Epithelial cell of esophagus (primary cell): ENCODE measurements around the gene MAGT1.

ENCODE experiments used
- DNase-seq: peaks from one replicate; pipeline ENCODE4 v3.0.0; 2010; ENCODE audit warnings: low read depth
- H3K4me3 ChIP-seq: 2 replicates; pipeline ENCODE4 v1.5.1; 2011; ENCODE audit warnings: mild to moderate bottlenecking, low read length, control low read depth
- CTCF ChIP-seq: IDR thresholded peaks from 2 replicates; pipeline ENCODE4 v1.5.1; 2011; ENCODE audit warnings: low read depth, mild to moderate bottlenecking, low read length, control low read depth, inconsistent platforms; ENCODE audit not compliant: insufficient read depth; ENCODE audit errors: missing control alignments

Gene MAGT1

DNA sequence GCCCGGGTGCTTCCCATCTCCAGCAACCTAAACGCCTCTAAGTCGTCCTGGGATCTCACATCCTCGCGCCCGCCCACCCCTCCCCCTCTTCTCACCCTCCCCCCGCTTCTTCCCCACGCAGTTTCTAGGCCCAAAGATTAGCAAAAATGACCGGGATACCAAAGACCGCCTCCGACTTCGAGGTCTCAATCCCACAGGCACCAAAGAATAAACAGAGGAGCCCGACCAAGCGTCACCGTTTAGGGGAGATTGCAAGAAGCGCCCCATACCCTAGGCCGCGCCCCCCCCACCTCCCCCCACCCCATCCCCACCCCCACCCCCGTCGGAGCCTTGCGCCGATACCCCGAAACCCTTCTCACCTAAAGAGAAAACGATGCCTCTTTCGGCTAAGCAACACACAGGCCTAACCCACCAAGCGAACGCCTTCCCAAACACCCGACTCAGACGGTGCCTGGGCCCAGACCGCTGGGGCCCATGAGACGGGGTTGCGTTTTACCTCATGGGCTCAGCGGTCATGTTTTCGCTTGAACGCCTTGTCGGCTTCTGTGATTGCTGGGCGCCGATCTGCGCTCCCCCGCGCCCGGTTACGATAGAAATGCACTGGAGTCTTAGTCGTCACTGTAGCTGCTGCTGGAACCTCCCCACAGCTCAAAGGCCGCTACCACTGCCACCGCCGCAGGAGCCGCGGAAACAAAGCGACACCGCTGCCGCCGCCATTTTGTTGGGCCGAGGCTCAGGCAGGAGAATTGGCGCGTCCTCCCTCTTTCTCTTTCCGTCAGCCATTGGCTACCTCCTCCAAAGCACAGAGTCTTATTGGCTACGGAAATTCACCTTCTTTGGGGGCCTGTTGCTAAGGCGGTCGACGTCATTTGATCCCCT, 109.5 kb downstream of the MAGT1 start, which contains the start of gene ATRX:
ATRX (minus strand) TSS at position 731 of the 879 bp plus-strand sequence; CDS start at position 516, 215 bp downstream.
- peak; percentile 76 for DNase-seq
- no peak for TF ChIP-seq CTCF
- peak within 1 kb of the TSS; percentile 65 for H3K4me3 ChIP-seq

GRCh38 chrX:77779695-77780094, 115.5 kb downstream of the MAGT1 start:
- no peak for TF ChIP-seq CTCF
- no peak overlapping the region for H3K4me3 ChIP-seq
- no peak for DNase-seq

GRCh38 chrX:77776659-77777058, 118.6 kb downstream of the MAGT1 start:
- DNase-seq: no peak
- TF ChIP-seq CTCF: no peak
- H3K4me3 ChIP-seq: no peak overlapping the region
